ENCODE data around the gene PLCL2.
"Not testable (repeated sequence)": the region's sequence is repeated elsewhere in the genome, so short reads cannot be mapped to it uniquely, and the experiment has no call there.

PLCL2 gene

GRCh38 chr3:17128671-17129070 is 243.9 kb downstream of the PLCL2 start:
- not testable (repeated sequence) for DNase-seq

GRCh38 chr3:17129556-17129955 is 244.8 kb downstream of the PLCL2 start:
- DNase-seq: no peak

- no peak for DNase-seq
Measured at GRCh38 chr3:17130956-17131355, 246.2 kb downstream of the PLCL2 start.

- no peak for DNase-seq
Measured at GRCh38 chr3:17132286-17133115, 247.7 kb downstream of the PLCL2 start.

- DNase-seq: no peak
Measured at GRCh38 chr3:17133632-17134545, 249.1 kb downstream of the PLCL2 start.

GRCh38 chr3:17135696-17136095 is 250.9 kb downstream of the PLCL2 start:
- no peak for DNase-seq

GRCh38 chr3:17136136-17136721 is 251.5 kb downstream of the PLCL2 start:
- no peak for DNase-seq

- no peak for DNase-seq
Measured at GRCh38 chr3:17137321-17137826, 252.6 kb downstream of the PLCL2 start.

- DNase-seq: no peak
Measured at GRCh38 chr3:17138246-17139039, 253.7 kb downstream of the PLCL2 start.

Measured in T-helper 9 cell (primary cell).